ENCODE data around the gene PHACTR3.

The PHACTR3 gene

DNA sequence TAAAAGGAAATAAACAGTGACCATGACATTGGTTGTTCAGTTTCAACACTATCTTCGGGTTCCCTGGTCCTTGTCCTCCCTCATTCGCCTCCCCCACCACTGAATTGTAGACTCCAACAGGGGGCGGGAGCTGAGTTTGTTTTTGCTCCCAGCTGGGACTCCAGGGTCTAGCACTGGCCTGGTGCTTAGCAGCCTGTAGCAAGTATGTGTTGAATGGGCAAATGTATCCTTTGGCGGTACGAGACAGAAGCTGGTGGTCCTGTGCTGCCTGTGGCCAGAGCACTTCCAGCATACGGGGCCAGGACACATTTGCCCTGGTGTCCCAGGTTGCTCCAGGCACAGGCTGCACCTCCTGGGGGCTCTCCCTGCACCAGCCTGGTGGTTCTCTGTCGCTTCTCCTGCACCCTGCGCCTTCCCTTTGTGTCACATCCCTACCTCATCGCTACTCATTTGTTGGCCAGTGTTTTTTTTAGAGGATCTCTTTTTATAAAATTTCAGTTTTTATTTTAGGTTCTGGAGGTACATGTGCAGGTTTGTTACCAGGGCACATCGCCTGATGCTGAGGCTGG, 40.1 kb downstream of the PHACTR3 start:
- in situ Hi-C loops (cut with MboI; ENCODE audit: low sequenced_read_pairs): no loop called here

DNA sequence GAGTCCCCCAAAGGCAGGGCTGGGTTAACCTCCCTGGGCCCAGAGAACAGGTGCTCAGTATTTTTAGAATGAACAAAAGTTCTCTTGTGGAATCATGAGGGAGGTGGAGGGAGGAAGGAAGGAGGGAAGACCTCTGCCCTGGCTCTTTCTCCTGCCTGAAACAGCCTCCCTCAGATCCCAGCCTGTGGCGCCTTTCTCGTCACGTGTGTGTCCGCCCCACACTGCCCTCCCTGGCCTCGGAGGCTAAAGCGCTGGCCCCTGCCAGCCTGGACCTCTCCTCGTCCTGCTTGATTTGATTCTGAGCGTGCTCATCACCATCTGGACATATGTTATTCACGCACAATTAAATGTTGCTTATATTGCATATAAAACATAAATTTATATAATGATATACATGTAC, 40.9 kb downstream of the PHACTR3 start:
- in situ Hi-C loops (cut with MboI; ENCODE audit: low sequenced_read_pairs): no loop called here

DNA sequence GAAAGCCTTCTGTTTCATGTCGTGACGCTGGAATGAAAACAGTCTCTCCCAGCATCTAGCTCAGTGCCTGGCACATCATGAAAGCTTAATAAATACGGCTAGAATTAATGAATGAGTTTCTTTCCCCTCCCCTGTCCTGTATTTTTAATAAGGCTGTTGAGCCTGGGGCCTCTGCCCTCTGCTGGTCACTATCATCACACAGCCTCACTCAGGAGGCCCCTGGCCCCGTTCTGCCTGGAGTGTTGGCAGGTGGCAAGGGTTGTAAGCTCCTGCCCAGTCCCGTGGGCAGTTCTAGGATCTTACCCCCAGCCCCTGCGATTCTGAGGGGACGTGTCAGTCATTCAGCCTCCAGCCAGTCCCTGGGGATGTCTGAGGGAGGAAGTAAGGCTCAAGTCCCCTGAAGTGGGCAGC, 41.4 kb downstream of the PHACTR3 start:
- in situ Hi-C loops (cut with MboI; ENCODE audit: low sequenced_read_pairs): no loop called here

DNA sequence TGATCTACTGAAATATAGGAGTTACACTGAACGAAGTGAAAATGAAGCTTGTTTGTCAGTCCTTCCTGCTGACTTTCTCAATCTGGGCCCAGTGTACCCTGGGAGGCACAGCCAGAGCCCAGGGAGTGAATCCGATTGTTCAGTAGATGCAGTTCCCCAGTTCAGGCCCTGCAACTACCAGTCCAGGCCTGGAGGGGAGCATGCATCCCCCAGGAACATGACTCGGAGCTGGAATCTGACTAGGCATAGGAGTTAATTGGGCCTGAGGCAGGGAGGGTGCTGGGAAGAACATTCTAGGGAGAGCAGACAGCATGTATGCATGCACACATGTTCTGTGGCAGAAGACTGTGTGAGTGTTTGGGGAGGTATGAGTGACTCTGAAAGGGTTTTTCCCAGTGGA, 42.1 kb downstream of the PHACTR3 start:
- in situ Hi-C loops (cut with MboI; ENCODE audit: low sequenced_read_pairs): no loop called here

DNA sequence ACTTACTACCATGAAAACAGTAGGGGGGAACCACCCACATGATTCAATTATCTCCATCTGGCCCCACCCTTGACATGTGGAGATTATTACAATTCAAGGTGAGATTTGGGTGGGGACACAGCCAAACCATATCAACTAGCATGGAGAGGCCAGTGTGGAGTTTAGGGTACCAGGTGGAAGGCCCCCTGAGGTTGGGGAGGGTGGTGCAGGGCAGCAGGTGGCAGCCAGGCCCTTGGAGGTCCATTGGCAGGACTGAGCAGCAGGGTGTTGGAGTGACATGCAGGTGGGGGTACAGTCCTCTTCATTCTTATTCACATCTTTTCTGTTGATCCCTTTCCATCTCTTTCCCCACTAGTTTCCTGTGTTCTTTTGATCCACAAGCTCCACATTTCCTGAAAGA, 42.9 kb downstream of the PHACTR3 start:
- in situ Hi-C loops (cut with MboI; ENCODE audit: low sequenced_read_pairs): no loop called here

DNA sequence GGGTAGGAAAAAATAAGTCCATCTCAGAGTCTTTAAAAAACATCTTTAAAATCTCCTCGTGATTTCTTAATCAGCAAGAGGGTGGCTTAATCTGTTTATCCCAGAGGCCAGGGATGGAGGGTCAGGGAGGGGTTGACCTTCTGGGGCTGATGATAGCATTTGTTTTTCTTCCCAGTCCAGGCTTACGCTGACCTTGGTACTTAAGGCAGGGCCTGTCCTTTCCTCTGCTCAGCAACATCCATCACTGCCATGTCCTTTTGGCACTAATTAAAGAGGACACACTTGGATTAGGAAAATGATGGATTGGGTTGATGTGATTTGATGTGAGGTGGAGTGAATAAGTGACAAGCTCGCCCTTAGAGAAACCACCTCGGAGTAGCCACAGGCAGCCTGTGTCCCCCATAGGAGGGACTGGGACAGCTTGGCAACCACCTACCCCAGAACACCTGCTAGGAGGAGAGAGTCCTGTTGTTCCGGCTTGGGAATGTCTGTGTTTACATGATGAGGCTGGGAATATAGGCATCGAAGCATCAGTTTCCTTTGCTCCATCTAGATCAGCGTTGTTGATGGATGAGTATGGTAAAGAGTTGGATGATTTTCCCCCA, 44.2 kb downstream of the PHACTR3 start:
- in situ Hi-C loops (cut with MboI; ENCODE audit: low sequenced_read_pairs): no loop called here

DNA sequence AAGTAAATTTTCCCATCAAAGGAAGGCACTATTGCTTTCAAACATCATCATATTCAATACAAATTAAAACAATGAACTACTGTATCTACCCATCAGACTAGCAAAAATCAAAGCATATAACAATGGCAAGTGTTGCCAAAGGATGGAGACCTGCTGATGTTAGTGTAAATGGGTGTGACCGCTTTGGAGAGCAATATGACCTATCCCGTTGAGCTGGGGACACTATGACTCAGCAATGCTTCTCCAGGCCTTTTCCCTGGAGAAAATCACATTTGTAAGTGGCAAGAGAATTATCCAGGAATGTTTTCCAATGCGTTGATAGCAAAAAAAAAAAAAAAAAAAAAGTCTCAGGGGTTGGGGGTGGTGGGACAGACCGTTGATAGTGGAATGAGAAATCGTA, 46.1 kb downstream of the PHACTR3 start:
- in situ Hi-C loops (cut with MboI; ENCODE audit: low sequenced_read_pairs): no loop called here

DNA sequence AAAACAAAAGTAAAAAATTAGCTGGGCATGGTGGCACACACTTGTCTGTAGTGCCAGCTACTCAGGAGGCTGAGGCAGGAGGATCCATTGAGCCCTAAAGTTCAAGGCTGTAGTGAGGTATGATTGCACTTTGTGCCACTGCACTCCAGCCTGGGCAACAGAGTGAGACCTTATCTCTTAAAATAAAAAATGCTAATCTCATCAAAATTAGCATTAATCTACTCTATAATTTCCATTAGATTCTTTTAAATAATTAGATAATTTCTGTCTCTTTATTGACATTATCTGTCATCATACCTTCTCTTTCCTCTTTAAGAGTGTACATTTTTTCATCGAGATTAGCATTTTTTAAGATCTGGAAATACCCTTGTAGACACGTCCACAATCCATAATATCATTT, 48.0 kb downstream of the PHACTR3 start:
- in situ Hi-C loops (cut with MboI; ENCODE audit: low sequenced_read_pairs): no loop called here

DNA sequence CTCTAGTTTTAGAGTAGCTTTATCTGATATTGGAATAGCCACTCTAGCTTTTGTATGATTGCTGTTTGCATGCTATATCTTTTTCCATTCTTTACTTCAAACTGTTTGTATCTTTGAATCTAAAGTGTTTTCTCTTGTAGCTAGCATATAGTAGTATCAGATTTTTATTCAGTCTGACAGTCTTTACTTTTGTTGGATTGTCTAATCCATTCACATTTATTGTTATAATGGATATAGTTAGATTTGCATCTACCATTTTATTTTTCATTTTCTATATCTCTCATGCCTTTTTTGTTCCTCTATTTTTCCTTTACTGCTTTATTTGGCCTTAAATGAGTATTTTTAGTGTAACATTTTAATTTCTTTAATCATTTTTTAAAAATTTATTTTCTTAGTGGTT, 52.1 kb downstream of the PHACTR3 start:
- in situ Hi-C loops (cut with MboI; ENCODE audit: low sequenced_read_pairs): no loop called here

DNA sequence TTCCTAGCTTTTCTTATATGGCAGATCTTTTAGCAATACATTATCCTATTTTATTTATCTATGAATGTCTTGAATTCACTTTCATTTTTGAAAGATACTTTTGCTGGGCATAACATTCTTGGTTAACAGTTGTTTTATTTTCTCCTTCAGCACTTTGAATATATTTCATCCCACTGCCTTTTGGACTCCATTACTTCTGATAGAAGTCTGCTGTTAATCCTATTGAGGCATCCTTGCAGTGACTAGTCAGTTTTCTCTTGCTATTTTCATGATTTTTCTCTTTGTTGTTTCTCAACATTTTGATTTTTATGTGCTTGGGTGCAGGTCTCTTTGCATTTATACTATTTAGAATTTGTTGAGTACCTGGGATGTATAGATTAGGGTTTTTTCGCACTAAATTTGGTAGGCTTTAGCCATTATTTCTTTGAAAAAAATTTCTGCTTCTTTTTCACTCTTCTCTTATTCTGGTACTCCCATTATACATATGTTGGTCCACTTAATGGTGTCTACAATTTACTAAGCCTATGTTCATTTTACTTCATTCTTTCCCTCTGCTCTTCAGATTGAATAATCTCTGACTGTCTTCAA, 53.2 kb downstream of the PHACTR3 start:
- in situ Hi-C loops (cut with MboI; ENCODE audit: low sequenced_read_pairs): no loop called here

DNA sequence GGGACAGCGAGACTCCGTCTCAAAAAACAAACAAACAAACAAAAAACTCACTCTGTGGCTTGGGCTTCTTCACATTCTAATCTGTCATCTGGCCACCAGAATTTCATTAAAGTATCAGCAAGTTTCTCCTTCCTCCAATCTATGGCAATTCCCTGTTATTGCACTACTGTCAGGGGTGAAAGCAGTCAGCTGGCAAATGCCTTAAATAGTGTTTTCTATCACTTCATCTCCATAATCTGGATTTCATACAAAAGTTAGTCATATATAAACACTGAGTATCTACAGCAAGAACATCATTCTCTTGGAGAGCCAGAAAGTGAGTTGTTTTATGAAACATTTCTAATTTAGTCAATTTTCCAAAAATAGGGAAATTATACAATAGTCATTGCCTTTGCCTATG, 56.1 kb downstream of the PHACTR3 start:
- in situ Hi-C loops (cut with MboI; ENCODE audit: low sequenced_read_pairs): no loop called here

DNA sequence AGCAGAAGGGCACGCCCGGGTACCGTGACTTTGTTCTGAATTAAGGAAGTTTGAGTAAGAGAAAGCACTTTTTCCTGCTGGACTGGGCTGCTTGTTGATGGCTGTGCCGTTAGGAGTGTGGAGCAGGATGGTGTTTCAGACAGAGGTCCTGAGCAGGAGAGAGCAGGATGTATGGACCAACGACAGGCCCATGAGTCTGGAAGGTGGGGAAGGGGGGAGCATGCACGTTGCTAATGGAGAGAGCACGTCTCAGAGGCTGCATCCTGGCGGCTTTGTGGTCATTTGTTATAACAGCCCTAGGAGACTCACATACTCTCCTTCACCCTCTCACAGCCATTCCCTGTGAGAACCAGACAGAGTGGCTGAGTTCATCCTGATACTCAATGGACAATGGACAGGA, 56.8 kb downstream of the PHACTR3 start:
- in situ Hi-C loops (cut with MboI; ENCODE audit: low sequenced_read_pairs): no loop called here

DNA sequence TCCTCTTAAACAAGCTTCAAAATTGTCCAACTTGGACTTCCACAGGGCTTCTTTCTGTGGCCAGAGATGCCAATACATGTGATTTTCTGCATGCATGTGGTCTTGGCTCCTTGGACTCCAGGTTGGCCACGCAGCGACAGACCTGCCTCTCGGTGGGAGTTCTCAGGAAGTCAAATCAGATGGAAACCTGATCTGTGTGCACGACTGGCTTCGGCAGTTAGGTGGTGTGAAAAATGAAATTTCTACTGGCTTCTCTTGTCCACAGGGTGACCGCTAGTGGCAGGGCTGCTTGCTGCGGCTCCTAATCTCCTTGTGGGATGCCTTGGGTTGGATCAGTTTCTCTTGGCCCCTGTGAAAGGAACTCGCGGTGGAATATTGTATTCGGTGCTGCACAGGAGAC, 57.3 kb downstream of the PHACTR3 start:
- in situ Hi-C loops (cut with MboI; ENCODE audit: low sequenced_read_pairs): no loop called here

DNA sequence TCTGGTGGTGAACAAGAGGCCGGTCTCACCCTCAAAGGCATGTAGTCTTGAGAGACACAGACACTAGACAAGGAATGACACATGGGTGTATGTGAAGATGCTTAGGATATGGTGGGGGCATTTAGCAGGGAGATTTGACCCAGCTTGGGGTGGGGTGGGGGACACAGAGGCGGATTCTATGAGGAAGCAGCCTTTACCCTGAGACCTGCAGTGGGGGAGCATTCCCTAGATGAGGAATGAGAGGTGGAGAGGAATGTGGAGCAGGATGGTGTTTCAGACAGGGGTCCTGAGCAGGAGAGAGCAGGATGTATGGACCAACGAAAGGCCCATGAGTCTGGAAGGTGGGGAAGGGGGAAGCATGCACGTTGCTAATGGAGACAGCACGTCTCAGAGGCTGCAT, 57.8 kb downstream of the PHACTR3 start:
- in situ Hi-C loops (cut with MboI; ENCODE audit: low sequenced_read_pairs): no loop called here

DNA sequence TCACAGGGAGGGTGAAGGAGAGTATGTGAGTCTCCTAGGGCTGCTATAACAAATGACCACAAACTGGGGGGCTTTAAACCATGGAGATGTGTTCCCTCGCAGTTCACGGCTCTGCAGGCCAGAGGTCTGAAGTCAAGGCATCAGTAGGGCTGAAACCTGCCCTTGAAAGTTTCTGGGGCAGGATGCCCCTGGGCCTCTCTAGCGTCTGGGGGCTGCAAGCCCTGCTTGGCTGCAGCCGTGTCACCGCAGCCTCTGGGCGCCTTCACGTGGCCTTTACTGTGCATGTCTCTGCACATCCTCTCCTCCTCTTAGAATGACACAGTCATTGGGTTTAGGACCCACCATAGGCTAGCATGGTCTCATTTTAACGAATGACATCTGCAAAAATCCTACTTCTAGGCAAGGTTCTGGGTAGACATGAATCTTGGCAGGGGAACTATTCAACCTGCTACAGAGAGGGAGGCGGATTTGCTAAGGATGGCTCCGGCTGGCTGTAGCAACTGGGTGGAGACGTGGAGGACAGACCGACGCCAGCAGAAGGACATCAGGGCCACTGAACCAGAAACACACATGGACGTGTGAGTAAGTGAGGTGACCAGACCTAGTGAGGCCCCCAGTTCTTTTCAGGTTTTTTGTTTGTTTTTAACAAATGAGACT, 58.6 kb downstream of the PHACTR3 start:
- in situ Hi-C loops (cut with MboI; ENCODE audit: low sequenced_read_pairs): no loop called here

DNA sequence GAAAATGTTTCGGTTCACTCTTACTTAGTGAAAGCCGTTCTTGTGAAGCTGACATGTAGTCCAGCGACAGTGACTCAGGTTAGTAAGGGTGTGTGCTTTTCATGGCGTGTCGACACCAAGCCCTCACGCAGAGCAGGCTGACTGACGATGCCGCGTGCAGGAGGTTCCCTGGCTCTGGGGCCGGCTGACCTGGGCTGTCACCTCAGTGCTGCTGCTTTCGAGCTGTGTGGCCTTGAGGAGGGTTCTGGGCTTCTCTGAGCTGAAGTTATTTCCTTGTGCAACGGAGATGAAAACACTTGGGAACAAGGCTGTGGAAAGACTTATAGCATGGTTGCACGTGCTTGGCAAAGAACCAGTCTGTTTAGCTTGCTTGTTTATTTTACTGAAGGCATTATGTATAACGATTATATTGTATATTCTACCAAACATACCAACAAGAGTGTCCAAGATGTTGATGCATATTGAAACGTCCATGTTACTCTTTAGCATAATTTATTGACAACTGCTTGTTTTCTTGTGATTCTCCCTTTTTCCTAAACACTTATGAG, 59.2 kb downstream of the PHACTR3 start:
- in situ Hi-C loops (cut with MboI; ENCODE audit: low sequenced_read_pairs): no loop called here

DNA sequence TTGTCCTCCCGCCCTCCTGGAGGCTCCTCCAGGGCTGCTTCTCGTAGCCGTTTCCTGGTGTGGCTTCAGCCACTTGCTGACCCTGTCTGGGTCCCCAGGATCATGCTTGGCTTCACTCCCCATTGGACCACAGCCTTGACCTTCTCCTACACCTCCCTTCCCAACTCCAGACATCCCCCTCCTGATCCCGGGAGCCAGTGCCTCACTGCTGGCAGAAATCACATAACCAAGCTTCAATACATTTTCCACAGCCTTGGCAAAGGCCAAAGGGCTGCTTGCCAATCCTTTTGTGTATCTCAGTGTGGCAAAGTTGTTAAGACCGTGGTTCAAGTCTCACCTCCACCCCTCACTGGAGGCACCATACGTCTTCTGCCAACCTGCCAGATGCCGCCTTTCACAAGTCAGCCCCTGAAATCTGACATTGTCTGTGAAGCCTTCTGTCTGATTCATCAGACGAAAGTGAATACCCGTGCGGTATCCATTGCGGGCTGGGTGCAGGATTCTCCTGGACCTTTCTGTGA, 60.1 kb downstream of the PHACTR3 start:
- in situ Hi-C loops (cut with MboI; ENCODE audit: low sequenced_read_pairs): no loop called here

DNA sequence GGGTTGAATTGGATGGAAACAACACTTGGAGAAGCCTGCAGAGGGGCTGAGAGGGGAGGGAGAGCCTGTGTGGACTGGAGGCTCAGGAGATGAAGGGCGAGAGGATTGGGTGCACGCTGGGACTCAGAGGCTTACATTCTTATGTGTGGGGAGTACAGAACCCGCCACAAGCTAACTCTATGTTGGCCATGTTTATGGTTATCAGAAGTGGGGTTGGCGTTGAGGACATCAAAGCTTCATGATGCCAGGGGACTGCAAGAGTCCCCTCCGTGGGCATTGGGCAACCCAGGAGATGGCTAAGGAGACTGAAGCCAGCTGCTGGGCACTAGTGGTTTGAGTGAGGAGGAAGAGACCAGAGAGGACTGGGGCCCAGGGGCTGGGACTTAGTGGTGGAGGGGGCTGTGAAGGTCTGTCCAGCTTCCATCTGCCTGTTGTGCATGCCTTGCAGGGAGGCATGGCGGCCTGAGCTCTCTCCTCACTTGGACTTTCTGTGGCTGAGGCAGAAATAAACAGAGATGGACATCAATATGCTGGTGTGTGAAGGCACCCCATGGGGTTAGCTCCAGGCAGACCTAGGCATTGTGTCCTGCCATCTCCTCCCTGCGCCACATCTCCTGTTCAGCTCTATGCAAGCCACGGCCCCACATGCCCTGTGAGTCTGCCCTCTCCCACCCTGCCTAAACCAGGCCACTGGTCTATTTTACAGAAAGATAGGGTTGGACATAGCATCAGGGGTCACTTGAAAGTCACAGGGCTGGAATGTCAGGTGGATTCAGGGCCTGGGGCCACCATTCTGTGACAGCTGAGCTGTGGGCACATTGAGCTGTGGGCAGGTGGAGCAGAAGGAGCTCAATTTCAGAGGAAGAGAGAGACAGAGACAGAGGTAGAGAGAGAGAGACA, 61.6 kb downstream of the PHACTR3 start:
- in situ Hi-C loops (cut with MboI; ENCODE audit: low sequenced_read_pairs): no loop called here

DNA sequence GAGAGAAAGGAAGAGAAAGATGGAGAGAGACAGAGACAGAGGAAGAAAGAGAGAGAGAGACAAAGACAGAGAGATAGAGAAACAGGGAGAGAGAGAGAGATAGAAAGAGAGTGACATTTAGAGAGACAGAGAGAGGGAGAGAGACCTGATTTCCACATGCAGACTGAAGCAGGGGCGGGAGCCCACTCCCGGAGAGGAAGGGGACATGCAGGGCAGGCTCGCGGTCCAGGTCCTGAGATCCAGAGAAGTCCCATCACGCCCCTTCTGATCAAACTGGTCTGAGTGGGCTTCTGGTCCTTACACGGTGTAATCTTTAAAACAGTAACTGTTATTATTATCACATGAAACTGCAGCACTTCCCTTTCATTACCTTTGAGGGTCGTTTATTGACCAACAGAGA, 62.2 kb downstream of the PHACTR3 start:
- in situ Hi-C loops (cut with MboI; ENCODE audit: low sequenced_read_pairs): no loop called here

DNA sequence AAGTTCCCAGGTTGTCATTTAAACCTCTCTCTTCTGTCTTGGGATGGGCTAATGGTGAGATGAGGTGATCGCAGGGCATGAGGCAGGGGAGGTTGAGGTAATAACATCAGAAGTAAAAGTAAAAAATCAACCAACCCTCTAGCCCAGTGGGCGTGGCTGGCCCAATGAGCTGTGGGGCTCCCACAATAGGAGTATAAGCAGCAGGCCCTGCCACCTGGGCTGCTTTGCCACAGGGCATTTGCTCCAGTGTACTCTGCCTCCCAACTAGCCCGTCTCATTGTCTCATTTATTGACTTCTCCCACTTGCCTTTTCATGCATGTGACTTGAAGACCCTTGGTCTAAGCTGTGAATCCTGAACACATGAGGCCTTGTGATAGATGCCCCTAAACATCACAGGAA, 62.8 kb downstream of the PHACTR3 start:
- in situ Hi-C loops (cut with MboI; ENCODE audit: low sequenced_read_pairs): no loop called here

DNA sequence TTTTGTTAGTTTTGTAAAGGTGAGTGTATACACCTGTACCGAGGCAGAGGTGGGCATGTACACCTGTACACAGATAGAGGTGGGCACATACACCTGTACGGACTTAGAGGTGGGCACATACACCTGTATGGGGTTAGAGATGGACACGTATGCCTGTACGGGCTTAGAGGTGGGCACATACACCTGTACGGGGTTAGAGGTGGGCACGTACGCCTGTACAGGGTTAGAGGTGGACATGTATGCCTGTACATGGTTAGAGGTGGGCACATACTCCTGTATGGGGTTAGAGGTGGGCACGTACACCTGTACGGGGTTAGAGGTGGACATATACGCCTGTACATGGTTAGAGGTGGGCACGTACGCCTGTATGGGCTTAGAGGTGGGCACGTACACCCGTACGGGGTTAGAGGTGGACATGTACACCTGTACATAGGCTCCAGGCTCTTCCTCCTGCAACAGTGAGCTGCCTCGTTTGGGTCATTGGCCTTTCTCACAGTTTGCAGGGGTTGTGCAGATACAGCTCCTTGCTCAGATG, 63.7 kb downstream of the PHACTR3 start:
- in situ Hi-C loops (cut with MboI; ENCODE audit: low sequenced_read_pairs): no loop called here
